GM19351 (cell line): ENCODE measurements around the gene ANO10.
"Not testable (repeated sequence)": the region's sequence is repeated elsewhere in the genome, so short reads cannot be mapped to it uniquely, and the experiment has no call there.

ENCODE experiments used
- ATAC-seq: cut with Tn5 transposase; IDR thresholded peaks from one replicate; pipeline ENCODE4 v1.9.1; 2021; ENCODE audit warnings: mild to moderate bottlenecking, moderate library complexity; ENCODE audit not compliant: unreplicated experiment

ANO10 gene

DNA sequence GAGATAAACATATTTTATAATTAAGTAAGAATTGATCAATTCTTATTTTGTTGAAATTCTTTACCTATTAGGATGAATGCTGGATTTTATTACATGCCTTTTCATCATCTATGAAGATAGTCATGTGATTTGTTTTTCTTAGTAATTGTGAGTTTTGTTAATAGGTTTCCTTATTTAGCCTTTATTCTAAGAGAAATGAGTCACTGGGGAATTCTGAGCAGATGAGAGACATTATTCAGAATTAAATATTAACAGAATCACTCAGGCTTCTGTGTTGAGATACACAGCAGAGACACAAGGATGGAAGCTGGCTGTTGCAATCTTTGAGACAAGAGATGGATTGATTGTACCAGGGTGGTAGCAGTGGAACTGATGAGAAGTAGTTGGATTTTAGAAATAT lies 7.4 kb upstream of the ANO10 start:
- ATAC-seq, result no peak

DNA sequence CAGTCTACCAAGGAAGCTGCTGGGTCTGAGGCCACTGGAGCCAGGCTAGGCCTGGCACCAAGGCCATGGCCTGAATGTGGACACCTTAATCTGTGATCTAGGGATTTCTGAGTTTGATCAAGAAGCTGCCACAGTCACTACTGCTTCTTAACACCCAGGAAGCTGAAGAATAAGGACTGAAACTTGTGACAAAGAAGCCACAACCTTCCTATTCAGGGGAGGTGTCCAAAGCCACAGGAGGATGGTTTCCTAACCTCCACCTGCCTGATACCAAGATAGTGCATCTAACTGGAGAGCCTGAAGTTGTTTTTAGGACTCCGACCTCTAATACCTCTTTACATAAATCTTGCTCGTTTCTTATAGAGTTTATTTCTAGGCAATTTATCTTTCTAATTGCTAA lies 5.5 kb upstream of the ANO10 start:
- no peak for ATAC-seq

DNA sequence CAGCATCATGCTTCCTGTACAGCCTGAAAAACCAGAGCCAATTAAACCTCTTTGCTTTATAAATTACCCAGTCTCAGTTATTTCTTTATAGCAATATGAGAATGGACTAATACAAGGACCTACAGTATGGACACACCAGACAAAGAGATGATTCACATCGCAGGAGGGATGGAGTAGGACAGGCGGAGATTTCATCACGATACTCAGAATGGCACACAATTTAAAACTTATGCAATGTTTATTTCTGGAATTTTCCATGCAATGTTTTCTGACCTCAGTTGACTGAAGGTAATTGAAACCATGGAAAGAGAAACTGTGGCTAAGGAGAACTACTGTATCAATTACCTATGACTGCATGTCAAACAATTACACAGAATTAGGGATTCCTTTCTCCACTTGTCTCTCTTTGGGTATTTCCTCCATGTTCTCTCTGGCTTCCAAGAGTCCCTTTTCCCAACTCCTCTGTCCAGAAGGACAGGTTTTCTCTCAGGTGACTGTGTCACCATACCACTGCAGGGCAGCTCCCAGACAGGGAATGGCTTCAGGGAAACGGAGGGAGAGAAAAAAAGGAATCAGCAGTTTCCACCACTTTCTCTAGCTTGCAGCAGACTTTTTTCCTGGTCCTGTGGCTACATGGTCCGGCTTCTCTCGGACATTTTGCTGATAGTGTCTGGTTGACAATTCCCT lies 3.0 kb upstream of the ANO10 start:
- no peak for ATAC-seq

DNA sequence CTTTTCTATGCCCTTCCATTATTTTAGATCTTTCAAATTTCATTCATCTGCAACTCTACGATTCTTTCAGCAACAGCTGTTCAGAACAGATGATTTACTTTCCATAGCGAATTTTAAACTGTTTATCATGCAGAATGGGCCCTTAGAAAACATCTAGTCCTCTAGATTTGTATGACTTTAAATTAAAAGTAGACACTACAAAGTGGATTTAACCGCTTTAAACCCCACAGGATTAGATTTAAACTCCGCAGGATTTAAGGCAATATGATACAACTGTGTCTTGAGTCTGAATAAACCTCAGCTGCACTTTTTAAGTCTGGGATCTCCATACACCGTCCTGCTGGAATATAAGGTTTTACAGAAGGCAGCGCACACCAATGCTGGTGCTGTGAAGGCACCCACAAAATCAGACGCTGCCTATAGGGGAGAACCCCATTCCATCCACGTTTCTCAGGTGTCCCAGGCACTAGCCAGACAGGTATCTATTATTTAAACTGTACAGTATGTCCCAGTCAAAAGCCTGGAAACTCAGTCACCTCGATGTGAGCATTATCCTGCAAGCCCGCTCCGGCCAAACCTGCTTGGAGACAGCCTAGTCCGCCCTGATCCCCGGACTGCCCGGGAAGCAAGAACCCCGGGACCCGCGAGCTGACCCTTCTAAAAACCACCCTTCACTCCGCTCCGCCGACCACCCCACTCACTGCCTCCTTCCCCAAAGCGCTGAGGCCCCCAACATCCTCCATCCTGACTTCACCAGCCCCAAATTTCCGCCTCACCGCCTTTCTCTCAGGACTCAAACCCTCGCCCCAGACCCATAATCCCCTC lies 768 bp downstream of the ANO10 start:
- ATAC-seq, result no peak

DNA sequence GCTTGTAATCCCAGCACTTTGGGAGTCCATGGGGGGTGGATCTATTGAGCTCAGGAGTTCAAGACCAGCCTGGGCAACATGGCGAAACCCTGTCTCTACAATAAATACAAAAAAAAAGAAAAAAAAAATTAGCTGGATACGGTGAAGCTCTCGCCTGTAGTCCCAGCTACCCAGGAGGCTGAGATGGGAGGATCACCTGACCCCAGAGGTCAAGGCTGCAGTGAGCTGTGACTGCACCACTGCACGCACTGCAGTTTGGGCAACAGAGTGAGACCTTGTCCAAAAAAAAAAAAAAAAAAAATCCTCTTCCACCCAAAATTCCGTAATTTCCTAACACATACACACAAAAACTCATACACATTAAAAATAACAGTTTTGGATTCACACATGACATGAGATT lies 2.2 kb downstream of the ANO10 start:
- no peak for ATAC-seq

- no peak for ATAC-seq
Measured at GRCh38 chr3:43618142-43618541, 3.7 kb downstream of the ANO10 start.

DNA sequence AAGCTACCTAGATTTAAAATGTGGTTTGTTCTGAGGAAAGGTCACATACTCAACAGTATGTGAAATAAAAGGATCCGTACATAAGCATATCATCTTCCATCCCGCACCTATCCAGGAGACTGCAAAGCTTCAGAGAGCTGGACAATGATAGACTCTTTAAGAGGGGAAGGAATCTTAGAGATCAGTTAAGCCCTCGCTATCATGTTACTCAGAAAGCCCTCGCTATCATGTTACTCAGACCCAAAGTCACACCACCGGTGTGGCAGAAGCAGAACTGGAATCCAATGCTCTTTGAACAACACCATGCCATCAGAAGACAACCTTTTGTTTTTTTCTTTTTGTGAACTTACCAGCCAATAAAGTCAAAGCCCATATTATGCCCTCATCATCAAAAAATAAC lies 5.8 kb downstream of the ANO10 start:
- no peak for ATAC-seq

DNA sequence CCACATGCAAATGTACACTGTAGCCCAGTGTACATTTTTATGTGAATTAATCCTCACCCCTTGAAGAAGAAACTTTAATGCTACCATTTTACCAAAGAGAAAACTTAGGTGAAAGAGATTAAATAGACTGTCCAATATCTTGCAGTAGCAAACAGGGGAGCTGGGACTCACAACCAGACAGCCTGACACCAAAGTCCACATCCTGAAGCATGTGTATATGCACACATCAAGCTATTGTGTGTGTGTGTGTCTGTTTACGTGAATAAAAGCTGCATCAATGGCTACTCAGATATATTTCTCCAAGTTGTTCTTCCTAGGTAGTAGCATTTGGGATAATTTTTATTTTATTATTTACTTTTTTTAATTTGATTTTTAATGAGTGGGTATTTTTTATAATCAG lies 6.7 kb downstream of the ANO10 start:
- no peak for ATAC-seq

GRCh38 chr3:43613976-43614375 lies 7.8 kb downstream of the ANO10 start:
- no peak for ATAC-seq

- ATAC-seq, result no peak
Measured at GRCh38 chr3:43612419-43612818, 9.4 kb downstream of the ANO10 start.

- ATAC-seq, result no peak
Measured at GRCh38 chr3:43609406-43609805, 12.4 kb downstream of the ANO10 start.

DNA sequence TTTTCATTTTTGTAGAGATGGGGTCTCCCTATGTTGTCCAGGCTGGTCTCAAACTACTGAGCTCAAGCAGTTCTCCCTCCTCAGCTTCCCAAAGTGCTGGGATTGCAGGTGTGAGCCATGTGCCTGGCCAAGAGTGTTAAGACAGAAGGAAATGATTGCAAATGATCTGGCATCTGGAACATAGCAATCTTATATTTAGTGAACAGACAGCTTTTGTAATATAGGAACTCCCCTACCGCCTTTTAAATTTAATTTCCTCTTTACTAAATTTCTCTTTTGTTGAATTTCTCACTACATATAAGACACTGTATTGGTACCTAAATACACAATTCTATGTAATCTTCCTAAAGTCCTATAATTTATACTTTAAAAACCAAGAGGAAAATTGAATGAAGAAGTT lies 13.1 kb downstream of the ANO10 start:
- ATAC-seq, result no peak

DNA sequence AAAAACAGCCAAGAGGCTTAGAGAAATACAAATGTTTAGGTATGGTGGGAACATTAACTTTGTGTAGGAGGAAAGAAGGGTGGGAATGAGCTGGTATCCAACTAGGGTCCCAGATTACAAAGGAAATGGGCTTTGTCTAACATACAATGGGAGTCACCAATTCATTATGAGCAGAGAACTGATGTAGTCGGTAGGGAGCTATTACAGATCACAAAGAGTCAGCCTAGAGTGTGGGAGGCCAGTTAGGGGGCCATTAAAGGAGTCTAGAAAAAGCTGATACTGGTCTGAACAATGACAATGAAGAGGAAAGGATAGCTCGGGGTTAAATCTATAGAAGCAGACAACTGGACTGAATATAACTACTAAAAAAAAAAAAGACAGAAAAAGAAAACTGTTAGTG lies 15.5 kb downstream of the ANO10 start:
- ATAC-seq, result no peak

- not testable (repeated sequence) for ATAC-seq
Measured at GRCh38 chr3:43599959-43600358, 21.9 kb downstream of the ANO10 start.

DNA sequence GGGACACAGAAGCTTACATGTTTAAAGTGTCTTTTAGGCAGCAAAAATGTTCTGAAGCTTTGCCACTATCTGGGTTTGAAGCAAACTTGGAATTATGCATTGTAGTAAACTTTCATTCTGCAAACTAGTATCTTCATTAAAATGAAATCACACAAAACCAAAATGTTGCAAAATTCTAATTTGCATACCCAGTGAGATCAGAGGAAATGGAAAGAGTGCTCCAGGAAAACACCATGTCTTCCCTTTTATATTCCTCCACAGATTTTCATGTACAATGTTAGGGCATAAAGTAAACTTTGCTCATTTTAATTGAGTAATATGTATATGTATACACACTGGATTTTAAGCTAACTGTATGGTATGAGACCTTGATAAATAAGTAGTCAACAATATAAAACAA lies 23.9 kb downstream of the ANO10 start:
- no peak for ATAC-seq

GRCh38 chr3:43596178-43596577 lies 25.6 kb downstream of the ANO10 start:
- ATAC-seq, result not testable (repeated sequence)

DNA sequence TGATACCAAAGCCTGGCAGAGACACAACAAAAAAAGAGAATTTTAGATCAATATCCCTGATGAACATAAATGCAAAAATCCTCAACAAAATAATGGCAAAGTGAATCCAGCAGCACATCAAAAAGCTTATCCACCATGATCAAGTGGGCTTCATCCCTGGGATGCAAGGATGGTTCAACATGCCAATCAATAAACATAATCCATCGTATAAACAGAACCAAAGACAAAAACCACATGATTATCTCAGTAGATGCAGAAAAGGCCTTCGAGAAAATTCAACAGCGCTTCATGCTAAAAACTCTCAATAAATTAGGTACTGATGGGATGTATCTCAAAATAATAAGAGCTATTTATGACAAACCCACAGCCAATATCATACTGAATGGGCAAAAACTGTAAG lies 26.5 kb downstream of the ANO10 start:
- not testable (repeated sequence) for ATAC-seq

GRCh38 chr3:43593588-43593987 lies 28.2 kb downstream of the ANO10 start:
- ATAC-seq, result not testable (repeated sequence)

DNA sequence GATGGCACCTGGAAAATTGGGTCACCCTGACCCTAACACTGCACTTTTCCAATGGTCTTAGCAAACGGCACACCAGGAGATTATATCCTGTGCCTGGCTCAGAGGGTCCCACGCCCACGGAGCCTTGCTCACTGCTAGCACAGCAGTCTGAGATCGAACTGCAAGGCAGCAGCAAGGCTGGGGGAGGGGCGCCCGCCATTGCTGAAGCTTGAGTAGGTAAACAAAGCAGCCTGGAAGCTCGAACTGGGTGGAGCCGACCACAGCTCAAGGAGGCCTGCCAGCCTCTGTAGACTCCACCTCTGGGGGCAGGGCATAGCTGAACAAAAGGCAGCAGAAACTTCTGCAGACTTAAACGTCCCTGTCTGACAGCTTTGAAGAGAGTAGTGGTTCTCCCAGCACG lies 29.9 kb downstream of the ANO10 start:
- ATAC-seq, result not testable (repeated sequence)

- ATAC-seq, result no peak
Measured at GRCh38 chr3:43587303-43587702, 34.5 kb downstream of the ANO10 start.

- ATAC-seq, result no peak
Measured at GRCh38 chr3:43584043-43584826, 37.6 kb downstream of the ANO10 start.

GRCh38 chr3:43583481-43583880 lies 38.3 kb downstream of the ANO10 start:
- no peak for ATAC-seq
